MM.1S (cell line): ENCODE results near the gene OR14I1.
"Not testable (repeated sequence)": the region's sequence is repeated elsewhere in the genome, so short reads cannot be mapped to it uniquely, and the experiment has no call there.

Experiments used
- EZH2 ChIP-seq: fragments of 300-600 bp; sonication (generic); optimal IDR thresholded peaks from 2 replicates; pipeline ENCODE3; 2017; ENCODE audit warnings: low read depth, mild to moderate bottlenecking, antibody characterized with exemption, low read length, mixed read lengths
- TF ChIP-seq, protein P1 (sequence below): fragments of 300-600 bp; sonication (generic); IDR thresholded peaks from 2 replicates; pipeline ENCODE4 v1.5.1; 2016; ENCODE audit warnings: antibody characterized with exemption, low read length, mixed read lengths

- TF ChIP-seq, protein P1, sequence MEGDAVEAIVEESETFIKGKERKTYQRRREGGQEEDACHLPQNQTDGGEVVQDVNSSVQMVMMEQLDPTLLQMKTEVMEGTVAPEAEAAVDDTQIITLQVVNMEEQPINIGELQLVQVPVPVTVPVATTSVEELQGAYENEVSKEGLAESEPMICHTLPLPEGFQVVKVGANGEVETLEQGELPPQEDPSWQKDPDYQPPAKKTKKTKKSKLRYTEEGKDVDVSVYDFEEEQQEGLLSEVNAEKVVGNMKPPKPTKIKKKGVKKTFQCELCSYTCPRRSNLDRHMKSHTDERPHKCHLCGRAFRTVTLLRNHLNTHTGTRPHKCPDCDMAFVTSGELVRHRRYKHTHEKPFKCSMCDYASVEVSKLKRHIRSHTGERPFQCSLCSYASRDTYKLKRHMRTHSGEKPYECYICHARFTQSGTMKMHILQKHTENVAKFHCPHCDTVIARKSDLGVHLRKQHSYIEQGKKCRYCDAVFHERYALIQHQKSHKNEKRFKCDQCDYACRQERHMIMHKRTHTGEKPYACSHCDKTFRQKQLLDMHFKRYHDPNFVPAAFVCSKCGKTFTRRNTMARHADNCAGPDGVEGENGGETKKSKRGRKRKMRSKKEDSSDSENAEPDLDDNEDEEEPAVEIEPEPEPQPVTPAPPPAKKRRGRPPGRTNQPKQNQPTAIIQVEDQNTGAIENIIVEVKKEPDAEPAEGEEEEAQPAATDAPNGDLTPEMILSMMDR = not testable (repeated sequence)
- not testable (repeated sequence) for TF ChIP-seq EZH2
Observed at GRCh38 chr1:248663453-248664328, 38.9 kb downstream of the OR14I1 start.
